ENCODE results near the gene CYP1A2. TPM values are rescaled to one million over a fixed set of nuclear protein-coding genes. Genes with fewer than 3 reads are reported as not detected.

CYP1A2 gene
- total and polyA plus RNA-seq, 2 of the 13 experiments (the other 11 are each of a cell fraction or from before 2014, with no cell fraction given) = 0.07 TPM; not detected in 1

DNA sequence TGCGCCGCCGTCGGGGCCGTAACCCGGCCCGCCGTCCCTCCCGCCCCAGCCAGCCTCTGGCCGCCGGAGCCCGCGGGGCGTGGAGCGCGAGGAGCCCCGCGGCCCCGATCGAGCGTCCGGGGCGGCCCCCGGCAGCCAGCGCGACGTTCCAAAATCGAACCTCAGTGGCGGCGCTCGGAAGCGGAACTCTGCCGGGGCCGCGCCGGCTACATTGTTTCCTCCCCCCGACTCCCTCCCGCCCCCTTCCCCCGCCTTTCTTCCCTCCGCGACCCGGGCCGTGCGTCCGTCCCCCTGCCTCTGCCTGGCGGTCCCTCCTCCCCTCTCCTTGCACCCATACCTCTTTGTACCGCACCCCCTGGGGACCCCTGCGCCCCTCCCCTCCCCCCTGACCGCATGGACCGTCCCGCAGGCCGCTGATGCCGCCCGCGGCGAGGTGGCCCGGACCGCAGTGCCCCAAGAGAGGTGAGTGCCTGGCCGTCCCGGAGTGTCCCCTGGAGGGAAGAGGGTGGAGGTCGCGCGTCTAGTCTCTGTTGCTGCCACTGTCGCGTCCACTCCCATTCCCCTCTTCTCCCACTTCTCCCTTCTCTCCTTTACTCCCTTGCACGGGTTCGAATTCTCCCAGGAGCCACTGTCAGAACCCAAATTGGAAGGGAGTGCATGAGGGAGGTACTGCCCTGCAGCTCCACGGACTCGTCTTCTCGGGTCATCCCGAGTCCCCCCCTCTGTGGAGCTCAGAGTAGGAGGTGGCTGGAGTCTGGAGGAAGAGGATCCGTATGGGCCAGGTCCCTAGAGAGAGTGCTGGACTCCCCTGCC lies 33.8 kb downstream of the CYP1A2 start (continued):
- TF ChIP-seq, protein P1, sequence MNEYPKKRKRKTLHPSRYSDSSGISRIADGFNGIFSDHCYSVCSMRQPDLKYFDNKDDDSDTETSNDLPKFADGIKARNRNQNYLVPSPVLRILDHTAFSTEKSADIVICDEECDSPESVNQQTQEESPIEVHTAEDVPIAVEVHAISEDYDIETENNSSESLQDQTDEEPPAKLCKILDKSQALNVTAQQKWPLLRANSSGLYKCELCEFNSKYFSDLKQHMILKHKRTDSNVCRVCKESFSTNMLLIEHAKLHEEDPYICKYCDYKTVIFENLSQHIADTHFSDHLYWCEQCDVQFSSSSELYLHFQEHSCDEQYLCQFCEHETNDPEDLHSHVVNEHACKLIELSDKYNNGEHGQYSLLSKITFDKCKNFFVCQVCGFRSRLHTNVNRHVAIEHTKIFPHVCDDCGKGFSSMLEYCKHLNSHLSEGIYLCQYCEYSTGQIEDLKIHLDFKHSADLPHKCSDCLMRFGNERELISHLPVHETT (CRISPR knock-in tag; conservative IDR thresholded peaks at IDR 0.05) = no peak
- TF ChIP-seq ZNF552 (CRISPR knock-in tag; IDR thresholded peaks at IDR 0.05; ENCODE audit: borderline replicate concordance) (no peak), ZSCAN12 (CRISPR knock-in tag; IDR thresholded peaks at IDR 0.05) (no peak), ZNF263 (CRISPR knock-in tag; IDR thresholded peaks at IDR 0.05) (no peak), NBN (conservative IDR thresholded peaks at IDR 0.05) (no peak), YEATS4 (CRISPR knock-in tag; IDR thresholded peaks at IDR 0.05; ENCODE audit: borderline replicate concordance) (no peak), PCBP2 (optimal IDR thresholded peaks at IDR 0.05; ENCODE audit: low read depth, low read length, poor library complexity, severe bottlenecking) (no peak), ZNF784 (CRISPR knock-in tag; IDR thresholded peaks at IDR 0.05; ENCODE audit: borderline replicate concordance) (no peak), CBX1 (IDR thresholded peaks at IDR 0.05; ENCODE audit: low read depth) (no peak), HDAC1 (CRISPR knock-in tag; IDR thresholded peaks at IDR 0.05) (0 out of 2 replicates have a peak, but pooled peaks have one; percentile 18), HHEX (CRISPR knock-in tag; IDR thresholded peaks at IDR 0.05) (no peak), GATA4 (IDR thresholded peaks at IDR 0.05; ENCODE audit: borderline replicate concordance, low read depth) (no peak), ZNF777 (CRISPR knock-in tag; IDR thresholded peaks at IDR 0.05) (peak; percentile 29; the same call in 1 of the 2 replicates), UBTF (CRISPR knock-in tag; IDR thresholded peaks at IDR 0.05) (peak; percentile 51; the same call in 1 of the 2 replicates), NR2C2 (CRISPR knock-in tag; IDR thresholded peaks at IDR 0.05; ENCODE audit: borderline replicate concordance) (no peak), TGIF2 (CRISPR knock-in tag; IDR thresholded peaks at IDR 0.05) (no peak), THAP11 (CRISPR knock-in tag; IDR thresholded peaks at IDR 0.05) (no peak), ZNF563 (CRISPR knock-in tag; IDR thresholded peaks at IDR 0.05) (no peak), FOXJ3 (CRISPR knock-in tag; IDR thresholded peaks at IDR 0.05; ENCODE audit: borderline replicate concordance) (no peak), HNRNPK (IDR thresholded peaks at IDR 0.05; ENCODE audit: low read depth, low read length, poor library complexity, severe bottlenecking) (peak; percentile 20)
- TF ChIP-seq, protein P2, sequence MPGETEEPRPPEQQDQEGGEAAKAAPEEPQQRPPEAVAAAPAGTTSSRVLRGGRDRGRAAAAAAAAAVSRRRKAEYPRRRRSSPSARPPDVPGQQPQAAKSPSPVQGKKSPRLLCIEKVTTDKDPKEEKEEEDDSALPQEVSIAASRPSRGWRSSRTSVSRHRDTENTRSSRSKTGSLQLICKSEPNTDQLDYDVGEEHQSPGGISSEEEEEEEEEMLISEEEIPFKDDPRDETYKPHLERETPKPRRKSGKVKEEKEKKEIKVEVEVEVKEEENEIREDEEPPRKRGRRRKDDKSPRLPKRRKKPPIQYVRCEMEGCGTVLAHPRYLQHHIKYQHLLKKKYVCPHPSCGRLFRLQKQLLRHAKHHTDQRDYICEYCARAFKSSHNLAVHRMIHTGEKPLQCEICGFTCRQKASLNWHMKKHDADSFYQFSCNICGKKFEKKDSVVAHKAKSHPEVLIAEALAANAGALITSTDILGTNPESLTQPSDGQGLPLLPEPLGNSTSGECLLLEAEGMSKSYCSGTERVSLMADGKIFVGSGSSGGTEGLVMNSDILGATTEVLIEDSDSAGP (CRISPR knock-in tag; IDR thresholded peaks at IDR 0.05; ENCODE audit: borderline replicate concordance) = no peak
